HepG2 (cell line): ENCODE results near the gene STEAP3. TPM values are rescaled to one million over a fixed set of nuclear protein-coding genes. Genes with fewer than 3 reads are reported as not detected.

Experiments
- GFI1 ChIP-seq: sonication (generic); formaldehyde crosslinking; IDR thresholded peaks from 2 replicates; pipeline ENCODE4 v1.5.0; 2020; ENCODE audit warnings: missing genetic modification reagents, mild to moderate bottlenecking, borderline replicate concordance
- PHF8 ChIP-seq: sonication (generic); formaldehyde crosslinking; IDR thresholded peaks from 2 replicates; pipeline ENCODE4 v1.5.0; 2020; ENCODE audit warnings: missing genetic modification reagents
- SMYD3 ChIP-seq: sonication (generic); formaldehyde crosslinking; IDR thresholded peaks from 2 replicates; pipeline ENCODE4 v1.8.1; 2023; ENCODE audit warnings: mild to moderate bottlenecking, missing genetic modification reagents
- SOX13 ChIP-seq, 3 experiments: fragments of 450-650 bp in 1 of 3; sonication (generic) in 1 of 3; formaldehyde crosslinking in 1 of 3; IDR thresholded peaks in 2 of 3; conservative IDR thresholded peaks in 1 of 3; 2 replicates each; pipeline versions ENCODE4 v1.5.0 to v1.6.1; 2016 to 2020; ENCODE audit warnings: antibody characterized with exemption in 1 of 3, mild to moderate bottlenecking in 1 of 3, missing compliant biosample characterization in 1 of 3, missing genetic modification reagents in 1 of 3, moderate library complexity in 1 of 3
- U2AF2 ChIP-seq: fragments of 200-400 bp; formaldehyde crosslinking; IDR thresholded peaks from 2 replicates; pipeline ENCODE4 v1.6.1; 2017; ENCODE audit warnings: low read depth, mild to moderate bottlenecking, low read length
- ZNF263 ChIP-seq: sonication (generic); formaldehyde crosslinking; IDR thresholded peaks from 2 replicates; pipeline ENCODE4 v1.4.0; 2020; ENCODE audit warnings: missing genetic modification reagents
- ZNF331 ChIP-seq: sonication (generic); formaldehyde crosslinking; IDR thresholded peaks from 2 replicates; pipeline ENCODE4 v1.4.0; 2020; ENCODE audit warnings: missing genetic modification reagents
- ZNF33A ChIP-seq: sonication (generic); formaldehyde crosslinking; IDR thresholded peaks from 2 replicates; pipeline ENCODE4 v1.5.1; 2020; ENCODE audit warnings: missing genetic modification reagents, mild to moderate bottlenecking, moderate library complexity, borderline replicate concordance
- ZNF44 ChIP-seq: sonication (generic); formaldehyde crosslinking; IDR thresholded peaks from 2 replicates; pipeline ENCODE4 v1.5.1; 2020; ENCODE audit warnings: mild to moderate bottlenecking, missing genetic modification reagents
- ZNF468 ChIP-seq: sonication (generic); formaldehyde crosslinking; IDR thresholded peaks from 2 replicates; pipeline ENCODE4 v1.8.0; 2022; ENCODE audit warnings: mild to moderate bottlenecking, moderate library complexity, missing genetic modification reagents
- ZNF558 ChIP-seq: sonication (generic); formaldehyde crosslinking; IDR thresholded peaks from 2 replicates; pipeline ENCODE4 v1.9.0; 2022; ENCODE audit warnings: mild to moderate bottlenecking, missing genetic modification reagents, borderline replicate concordance
- ZNF747 ChIP-seq: sonication (generic); formaldehyde crosslinking; IDR thresholded peaks from 2 replicates; pipeline ENCODE4 v1.8.1; 2023; ENCODE audit warnings: missing genetic modification reagents, mild to moderate bottlenecking, borderline replicate concordance
- ZNF775 ChIP-seq: sonication (generic); formaldehyde crosslinking; IDR thresholded peaks from 2 replicates; pipeline ENCODE4 v1.4.0; 2020; ENCODE audit warnings: missing genetic modification reagents, mild to moderate bottlenecking, moderate library complexity, borderline replicate concordance
- ZNF792 ChIP-seq: IDR thresholded peaks from 2 replicates; pipeline ENCODE4 v1.6.1; 2016
- ZSCAN22 ChIP-seq: sonication (generic); formaldehyde crosslinking; IDR thresholded peaks from 2 replicates; pipeline ENCODE4 v1.4.0; 2020; ENCODE audit warnings: mild to moderate bottlenecking, missing genetic modification reagents
- polyA plus RNA-seq, 8 experiments: library from polyadenylated mRNA; depleted of rRNA in 3 of 8; stranded (reverse) in 7 of 8; unstranded in 1 of 8; fragments of >200 nt; fragmentation: Illumina TruSeq in 4 of 8; extraction: Trizol in 4 of 8; gene quantifications; 2 replicates each; pipeline versions ENCODE4 v1.2.1 to v1.2.3, GENCODE V29; 2011 to 2016; ENCODE audit warnings: low read depth in 4 of 8, missing spikeins in 1 of 8, mixed read lengths in 1 of 8; ENCODE audit not compliant: insufficient read depth in 1 of 8
- total RNA-seq, 5 experiments: library from RNA; depleted of rRNA; stranded (reverse); fragments of >200 nt; fragmentation: Illumina TruSeq; extraction: Trizol; gene quantifications; 2 replicates each; pipeline ENCODE4 v1.2.3, GENCODE V29; 2016; ENCODE audit warnings: low read depth in 1 of 5
- TF ChIP-seq, protein P1 (sequence below): sonication (generic); formaldehyde crosslinking; IDR thresholded peaks from 2 replicates; pipeline ENCODE4 v1.5.1; 2020; ENCODE audit warnings: mild to moderate bottlenecking, missing genetic modification reagents, borderline replicate concordance
- TF ChIP-seq, protein P2 (sequence below): sonication (generic); formaldehyde crosslinking; IDR thresholded peaks from 2 replicates; pipeline ENCODE4 v1.8.1; 2023; ENCODE audit warnings: mild to moderate bottlenecking, moderate library complexity, missing genetic modification reagents
- TF ChIP-seq, protein P3 (sequence below): sonication (generic); formaldehyde crosslinking; IDR thresholded peaks from 2 replicates; pipeline ENCODE4 v1.4.0; 2020; ENCODE audit warnings: missing genetic modification reagents, borderline replicate concordance
- TF ChIP-seq, protein P4 (sequence below): sonication (generic); formaldehyde crosslinking; IDR thresholded peaks from 2 replicates; pipeline ENCODE4 v1.5.1; 2020; ENCODE audit warnings: mild to moderate bottlenecking, missing genetic modification reagents, moderate library complexity

STEAP3 gene
- total and polyA plus RNA-seq, 2 of the 13 experiments (the other 11 are each of a cell fraction or from before 2014, with no cell fraction given) = 7.3 to 21.1 TPM

DNA sequence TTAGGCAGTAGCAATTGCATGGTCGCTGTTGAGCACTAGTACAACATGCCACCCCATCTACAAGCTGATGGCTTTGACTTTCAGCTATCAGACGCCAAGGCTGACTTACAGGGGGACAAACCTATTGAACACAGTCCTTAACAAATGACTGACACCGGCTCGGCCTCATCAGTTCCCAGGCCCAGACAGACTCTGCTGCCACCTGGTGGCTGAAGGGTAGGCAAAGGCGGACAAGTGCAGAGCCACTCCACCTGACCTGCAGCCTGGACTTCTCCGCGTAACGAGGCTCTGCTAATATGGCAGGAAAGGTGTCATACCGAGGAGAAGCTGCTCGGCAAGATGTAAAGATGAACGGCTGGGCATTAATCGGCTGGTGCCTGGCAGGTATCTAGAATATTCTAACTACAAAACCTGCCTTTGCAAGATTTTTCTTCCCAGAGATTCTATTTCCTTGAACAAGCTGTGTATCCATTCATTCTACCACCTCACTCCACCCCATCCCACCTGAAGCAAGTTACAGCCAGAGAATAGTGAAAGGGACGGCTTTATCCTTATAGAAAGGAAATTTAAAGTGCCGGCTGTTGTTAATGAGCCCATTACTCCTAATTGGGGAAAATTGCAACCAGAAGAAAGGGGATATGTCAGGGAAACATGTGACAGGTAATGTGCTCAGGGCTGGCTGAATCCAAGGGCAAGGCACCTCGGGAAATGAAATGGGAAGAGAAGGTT lies 67.4 kb downstream of the STEAP3 start (continued):
- TF ChIP-seq, protein P1, sequence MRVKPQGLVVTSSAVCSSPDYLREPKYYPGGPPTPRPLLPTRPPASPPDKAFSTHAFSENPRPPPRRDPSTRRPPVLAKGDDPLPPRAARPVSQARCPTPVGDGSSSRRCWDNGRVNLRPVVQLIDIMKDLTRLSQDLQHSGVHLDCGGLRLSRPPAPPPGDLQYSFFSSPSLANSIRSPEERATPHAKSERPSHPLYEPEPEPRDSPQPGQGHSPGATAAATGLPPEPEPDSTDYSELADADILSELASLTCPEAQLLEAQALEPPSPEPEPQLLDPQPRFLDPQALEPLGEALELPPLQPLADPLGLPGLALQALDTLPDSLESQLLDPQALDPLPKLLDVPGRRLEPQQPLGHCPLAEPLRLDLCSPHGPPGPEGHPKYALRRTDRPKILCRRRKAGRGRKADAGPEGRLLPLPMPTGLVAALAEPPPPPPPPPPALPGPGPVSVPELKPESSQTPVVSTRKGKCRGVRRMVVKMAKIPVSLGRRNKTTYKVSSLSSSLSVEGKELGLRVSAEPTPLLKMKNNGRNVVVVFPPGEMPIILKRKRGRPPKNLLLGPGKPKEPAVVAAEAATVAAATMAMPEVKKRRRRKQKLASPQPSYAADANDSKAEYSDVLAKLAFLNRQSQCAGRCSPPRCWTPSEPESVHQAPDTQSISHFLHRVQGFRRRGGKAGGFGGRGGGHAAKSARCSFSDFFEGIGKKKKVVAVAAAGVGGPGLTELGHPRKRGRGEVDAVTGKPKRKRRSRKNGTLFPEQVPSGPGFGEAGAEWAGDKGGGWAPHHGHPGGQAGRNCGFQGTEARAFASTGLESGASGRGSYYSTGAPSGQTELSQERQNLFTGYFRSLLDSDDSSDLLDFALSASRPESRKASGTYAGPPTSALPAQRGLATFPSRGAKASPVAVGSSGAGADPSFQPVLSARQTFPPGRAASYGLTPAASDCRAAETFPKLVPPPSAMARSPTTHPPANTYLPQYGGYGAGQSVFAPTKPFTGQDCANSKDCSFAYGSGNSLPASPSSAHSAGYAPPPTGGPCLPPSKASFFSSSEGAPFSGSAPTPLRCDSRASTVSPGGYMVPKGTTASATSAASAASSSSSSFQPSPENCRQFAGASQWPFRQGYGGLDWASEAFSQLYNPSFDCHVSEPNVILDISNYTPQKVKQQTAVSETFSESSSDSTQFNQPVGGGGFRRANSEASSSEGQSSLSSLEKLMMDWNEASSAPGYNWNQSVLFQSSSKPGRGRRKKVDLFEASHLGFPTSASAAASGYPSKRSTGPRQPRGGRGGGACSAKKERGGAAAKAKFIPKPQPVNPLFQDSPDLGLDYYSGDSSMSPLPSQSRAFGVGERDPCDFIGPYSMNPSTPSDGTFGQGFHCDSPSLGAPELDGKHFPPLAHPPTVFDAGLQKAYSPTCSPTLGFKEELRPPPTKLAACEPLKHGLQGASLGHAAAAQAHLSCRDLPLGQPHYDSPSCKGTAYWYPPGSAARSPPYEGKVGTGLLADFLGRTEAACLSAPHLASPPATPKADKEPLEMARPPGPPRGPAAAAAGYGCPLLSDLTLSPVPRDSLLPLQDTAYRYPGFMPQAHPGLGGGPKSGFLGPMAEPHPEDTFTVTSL (CRISPR knock-in tag) = no peak
- TF ChIP-seq ZNF775 (CRISPR knock-in tag) (no peak), ZNF747 (CRISPR knock-in tag) (no peak), PHF8 (0 out of 2 replicates have a peak, but pooled peaks have one; percentile 17), ZNF792 (CRISPR knock-in tag) (0 out of 2 replicates have a peak, but pooled peaks have one; percentile 36), SOX13 (IDR thresholded peaks at IDR 0.05) (no peak), SOX13 (CRISPR knock-in tag; conservative IDR thresholded peaks at IDR 0.05 in 1 of 2, IDR thresholded peaks at IDR 0.05 in 1 of 2) (0 out of 4 replicates have a peak, but pooled peaks of 1 of the 2 experiments have one; percentile 12), ZNF558 (CRISPR knock-in tag) (no peak), U2AF2 (no peak), ZNF468 (no peak), ZNF33A (CRISPR knock-in tag) (no peak), ZNF44 (CRISPR knock-in tag) (no peak), ZSCAN22 (no peak), ZNF331 (CRISPR knock-in tag) (peak; percentile 72; the same call in 1 of the 2 replicates), SMYD3 (no peak), ZNF263 (CRISPR knock-in tag) (0 out of 2 replicates have a peak, but pooled peaks have one; percentile 31), GFI1 (CRISPR knock-in tag) (no peak)
- TF ChIP-seq, protein P2, sequence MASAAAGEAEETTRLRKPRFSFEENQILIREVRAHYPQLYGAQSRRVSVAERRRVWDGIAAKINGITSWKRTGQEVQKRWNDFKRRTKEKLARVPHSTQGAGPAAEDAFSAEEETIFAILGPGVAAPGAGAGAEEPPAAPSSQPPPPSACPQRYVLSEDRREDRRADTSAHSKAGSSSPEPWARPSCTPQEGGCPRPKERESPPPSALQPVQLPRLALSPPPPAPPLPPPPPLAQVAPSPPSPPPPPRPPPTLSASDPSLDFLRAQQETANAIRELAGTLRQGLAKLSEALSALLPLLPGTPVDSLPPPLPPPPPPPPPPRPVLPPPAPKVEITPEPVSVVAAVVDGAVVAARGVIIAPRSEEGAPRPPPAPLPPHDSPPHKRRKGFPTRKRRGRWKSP = no peak; the same call in 1 of the 2 replicates
- TF ChIP-seq, protein P3, sequence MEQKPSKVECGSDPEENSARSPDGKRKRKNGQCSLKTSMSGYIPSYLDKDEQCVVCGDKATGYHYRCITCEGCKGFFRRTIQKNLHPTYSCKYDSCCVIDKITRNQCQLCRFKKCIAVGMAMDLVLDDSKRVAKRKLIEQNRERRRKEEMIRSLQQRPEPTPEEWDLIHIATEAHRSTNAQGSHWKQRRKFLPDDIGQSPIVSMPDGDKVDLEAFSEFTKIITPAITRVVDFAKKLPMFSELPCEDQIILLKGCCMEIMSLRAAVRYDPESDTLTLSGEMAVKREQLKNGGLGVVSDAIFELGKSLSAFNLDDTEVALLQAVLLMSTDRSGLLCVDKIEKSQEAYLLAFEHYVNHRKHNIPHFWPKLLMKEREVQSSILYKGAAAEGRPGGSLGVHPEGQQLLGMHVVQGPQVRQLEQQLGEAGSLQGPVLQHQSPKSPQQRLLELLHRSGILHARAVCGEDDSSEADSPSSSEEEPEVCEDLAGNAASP (CRISPR knock-in tag) = peak; percentile 45; the same call in 1 of the 2 replicates
- TF ChIP-seq, protein P4, sequence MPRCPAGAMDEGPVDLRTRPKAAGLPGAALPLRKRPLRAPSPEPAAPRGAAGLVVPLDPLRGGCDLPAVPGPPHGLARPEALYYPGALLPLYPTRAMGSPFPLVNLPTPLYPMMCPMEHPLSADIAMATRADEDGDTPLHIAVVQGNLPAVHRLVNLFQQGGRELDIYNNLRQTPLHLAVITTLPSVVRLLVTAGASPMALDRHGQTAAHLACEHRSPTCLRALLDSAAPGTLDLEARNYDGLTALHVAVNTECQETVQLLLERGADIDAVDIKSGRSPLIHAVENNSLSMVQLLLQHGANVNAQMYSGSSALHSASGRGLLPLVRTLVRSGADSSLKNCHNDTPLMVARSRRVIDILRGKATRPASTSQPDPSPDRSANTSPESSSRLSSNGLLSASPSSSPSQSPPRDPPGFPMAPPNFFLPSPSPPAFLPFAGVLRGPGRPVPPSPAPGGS (CRISPR knock-in tag) = no peak
